IPS-18a (cell line): ENCODE data around the gene IQSEC3.

Source experiments
- H3K27ac ChIP-seq: one replicate; pipeline ENCODE4 v1.5.1; 2013; ENCODE audit warnings: low read length
- H3K27me3 ChIP-seq: one replicate; pipeline ENCODE4 v1.6.1; 2013; ENCODE audit warnings: mild to moderate bottlenecking, low read length; ENCODE audit not compliant: control insufficient read depth, insufficient read depth
- H3K36me3 ChIP-seq: one replicate; pipeline ENCODE4 v1.6.1; 2013; ENCODE audit warnings: low read depth, low read length; ENCODE audit not compliant: control insufficient read depth
- H3K4me1 ChIP-seq: one replicate; pipeline ENCODE4 v1.6.1; 2013; ENCODE audit warnings: low read depth, low read length; ENCODE audit not compliant: control insufficient read depth
- H3K4me3 ChIP-seq: one replicate; pipeline ENCODE4 v1.5.1; 2013; ENCODE audit warnings: low read length
- H3K9ac ChIP-seq: one replicate; pipeline ENCODE4 v1.6.1; 2013; ENCODE audit warnings: mild to moderate bottlenecking, low read length, moderate library complexity
- H3K9me3 ChIP-seq: one replicate; pipeline ENCODE4 v1.6.1; 2013; ENCODE audit warnings: low read depth, low read length; ENCODE audit not compliant: control insufficient read depth

The IQSEC3 gene

GRCh38 chr12:204261-204678 lies 137.7 kb downstream of the IQSEC3 start:
- H3K27ac ChIP-seq = no peak overlapping the region
- no peak overlapping the region for H3K9ac ChIP-seq
- peaks cover 6% of the 10 kb centered on the region for H3K4me1 ChIP-seq
- no peaks in the 10 kb centered on the region for H3K9me3 ChIP-seq
- peak overlapping the region; percentile 71 for H3K4me3 ChIP-seq
- peaks cover 50% of the 10 kb centered on the region for H3K27me3 ChIP-seq
- H3K36me3 ChIP-seq = no peaks in the 10 kb centered on the region

GRCh38 chr12:205026-205425 lies 138.5 kb downstream of the IQSEC3 start:
- no peak overlapping the region for H3K9ac ChIP-seq
- H3K4me1 ChIP-seq = peaks cover 6% of the 10 kb centered on the region
- H3K27me3 ChIP-seq = peaks cover 50% of the 10 kb centered on the region
- H3K4me3 ChIP-seq = no peak overlapping the region
- no peak overlapping the region for H3K27ac ChIP-seq
- H3K36me3 ChIP-seq = no peaks in the 10 kb centered on the region
- no peaks in the 10 kb centered on the region for H3K9me3 ChIP-seq

- peaks cover 50% of the 10 kb centered on the region for H3K27me3 ChIP-seq
- H3K4me1 ChIP-seq = peaks cover 6% of the 10 kb centered on the region
- H3K36me3 ChIP-seq = no peaks in the 10 kb centered on the region
- H3K9me3 ChIP-seq = no peaks in the 10 kb centered on the region
- H3K4me3 ChIP-seq = no peak overlapping the region
- no peak overlapping the region for H3K27ac ChIP-seq
- H3K9ac ChIP-seq = no peak overlapping the region
These were observed 140.3 kb downstream of the IQSEC3 start for GRCh38 chr12:206746-207440.

GRCh38 chr12:207804-208203 lies 141.2 kb downstream of the IQSEC3 start:
- Histone ChIP-seq H3K4me1 (no peaks in the 10 kb centered on the region), H3K4me3 (no peak overlapping the region), H3K9ac (no peak overlapping the region), H3K36me3 (no peaks in the 10 kb centered on the region), H3K27ac (no peak overlapping the region), H3K27me3 (peaks cover 41% of the 10 kb centered on the region), H3K9me3 (no peaks in the 10 kb centered on the region)

- no peak overlapping the region for H3K9ac ChIP-seq
- no peak overlapping the region for H3K4me3 ChIP-seq
- H3K27ac ChIP-seq = no peak overlapping the region
- H3K9me3 ChIP-seq = no peaks in the 10 kb centered on the region
- H3K27me3 ChIP-seq = peaks cover 37% of the 10 kb centered on the region
- no peaks in the 10 kb centered on the region for H3K36me3 ChIP-seq
- peaks cover 2% of the 10 kb centered on the region for H3K4me1 ChIP-seq
These were observed 142.2 kb downstream of the IQSEC3 start for GRCh38 chr12:208813-209212.

- no peaks in the 10 kb centered on the region for H3K36me3 ChIP-seq
- peaks cover 35% of the 10 kb centered on the region for H3K27me3 ChIP-seq
- no peak overlapping the region for H3K4me3 ChIP-seq
- no peaks in the 10 kb centered on the region for H3K9me3 ChIP-seq
- H3K9ac ChIP-seq = no peak overlapping the region
- H3K27ac ChIP-seq = no peak overlapping the region
- H3K4me1 ChIP-seq = peaks cover 7% of the 10 kb centered on the region
These were observed 142.7 kb downstream of the IQSEC3 start for GRCh38 chr12:209246-209645.

- H3K9me3 ChIP-seq = no peaks in the 10 kb centered on the region
- no peak overlapping the region for H3K4me3 ChIP-seq
- no peak overlapping the region for H3K27ac ChIP-seq
- H3K4me1 ChIP-seq = peaks cover 12% of the 10 kb centered on the region
- no peak overlapping the region for H3K9ac ChIP-seq
- peaks cover 29% of the 10 kb centered on the region for H3K27me3 ChIP-seq
- H3K36me3 ChIP-seq = no peaks in the 10 kb centered on the region
These were observed 143.3 kb downstream of the IQSEC3 start for GRCh38 chr12:209851-210250.

- H3K4me3 ChIP-seq = no peak overlapping the region
- no peak overlapping the region for H3K27ac ChIP-seq
These were observed 143.9 kb downstream of the IQSEC3 start for GRCh38 chr12:210277-211141.

GRCh38 chr12:211142-211465 lies 144.5 kb downstream of the IQSEC3 start:
- H3K9ac ChIP-seq = no peak overlapping the region
- H3K27ac ChIP-seq = no peak overlapping the region
- no peaks in the 10 kb centered on the region for H3K9me3 ChIP-seq
- H3K36me3 ChIP-seq = no peaks in the 10 kb centered on the region
- no peak overlapping the region for H3K4me3 ChIP-seq
- peaks cover 12% of the 10 kb centered on the region for H3K4me1 ChIP-seq
- H3K27me3 ChIP-seq = peaks cover 21% of the 10 kb centered on the region

More at GRCh38 chr12:210277-211141, 143.9 kb downstream of the IQSEC3 start:
- Histone ChIP-seq H3K4me1 (peaks cover 12% of the 10 kb centered on the region), H3K27me3 (peaks cover 23% of the 10 kb centered on the region), H3K9ac (no peak overlapping the region), H3K36me3 (no peaks in the 10 kb centered on the region), H3K9me3 (no peaks in the 10 kb centered on the region)

- Histone ChIP-seq H3K4me1 (peaks cover 12% of the 10 kb centered on the region), H3K27me3 (peaks cover 21% of the 10 kb centered on the region)
These were observed 145.3 kb downstream of the IQSEC3 start for GRCh38 chr12:211639-212414.

GRCh38 chr12:212415-212714 lies 145.8 kb downstream of the IQSEC3 start:
- no peak overlapping the region for H3K9ac ChIP-seq
- no peak overlapping the region for H3K27ac ChIP-seq
- no peaks in the 10 kb centered on the region for H3K36me3 ChIP-seq
- peaks cover 21% of the 10 kb centered on the region for H3K27me3 ChIP-seq
- no peaks in the 10 kb centered on the region for H3K9me3 ChIP-seq
- no peak overlapping the region for H3K4me3 ChIP-seq
- peaks cover 12% of the 10 kb centered on the region for H3K4me1 ChIP-seq

More at GRCh38 chr12:211639-212414, 145.3 kb downstream of the IQSEC3 start:
- Histone ChIP-seq H3K36me3 (no peaks in the 10 kb centered on the region), H3K27ac (no peak overlapping the region), H3K9me3 (no peaks in the 10 kb centered on the region), H3K4me3 (no peak overlapping the region), H3K9ac (no peak overlapping the region)
